ENCODE results near the gene MCC.

MCC gene

DNA sequence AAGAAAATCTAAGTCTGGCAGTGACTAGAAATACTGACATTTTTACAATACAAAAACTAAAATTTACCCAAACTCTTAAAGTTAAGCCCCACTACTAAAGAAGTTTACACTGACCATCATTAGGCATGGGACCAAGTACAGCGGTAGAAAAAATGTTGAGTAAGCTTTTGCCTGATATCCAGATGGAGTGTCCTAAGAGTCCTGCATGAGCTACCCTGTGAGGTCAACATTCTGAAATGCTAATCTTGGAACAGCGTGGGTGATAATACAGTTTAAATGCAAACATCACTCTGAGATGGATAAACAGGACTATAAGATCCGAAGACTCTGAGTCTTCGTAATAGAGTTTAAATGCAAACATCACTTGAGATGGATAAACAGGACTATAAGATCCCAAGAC lies 322.0 kb downstream of the MCC start:
- DNase-seq, result no peak

DNA sequence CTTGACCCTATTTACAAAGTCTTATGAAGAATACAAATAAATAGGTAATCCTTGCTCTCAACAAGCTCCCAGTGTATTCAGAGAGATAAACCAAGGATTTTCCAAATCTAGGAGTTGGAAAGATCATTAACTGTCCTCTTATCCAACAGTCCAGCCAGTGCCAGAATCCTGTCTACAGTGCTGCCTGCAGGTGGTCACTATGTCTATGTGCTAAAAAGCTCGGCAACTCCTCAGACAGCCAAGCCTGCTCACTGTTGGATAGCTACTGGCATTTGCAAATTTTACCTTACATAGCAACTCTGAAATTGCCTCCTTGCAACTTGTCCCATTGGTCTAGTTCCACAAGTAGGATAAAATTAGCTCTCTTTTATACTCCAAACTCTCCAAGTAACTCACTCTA lies 324.2 kb downstream of the MCC start:
- no peak for DNase-seq

DNA sequence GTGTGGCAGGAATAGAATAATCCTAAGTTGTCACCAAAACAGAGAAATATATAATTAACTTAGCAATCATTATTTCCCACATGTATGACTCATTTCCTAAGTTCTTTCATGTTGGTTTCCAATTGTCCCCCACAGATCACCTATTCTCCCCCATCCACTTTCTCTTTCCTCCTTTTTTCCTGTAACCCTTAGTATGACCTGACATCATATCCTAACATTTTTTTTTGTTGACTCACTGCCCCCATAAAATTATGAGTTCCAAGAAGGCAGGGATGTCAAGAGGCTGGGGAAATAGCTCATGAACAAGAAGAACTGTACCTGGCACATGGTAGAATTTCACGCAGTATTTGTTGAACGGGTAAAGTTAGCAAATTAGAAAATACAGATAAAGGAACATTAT lies 324.9 kb downstream of the MCC start:
- DNase-seq, result no peak

DNA sequence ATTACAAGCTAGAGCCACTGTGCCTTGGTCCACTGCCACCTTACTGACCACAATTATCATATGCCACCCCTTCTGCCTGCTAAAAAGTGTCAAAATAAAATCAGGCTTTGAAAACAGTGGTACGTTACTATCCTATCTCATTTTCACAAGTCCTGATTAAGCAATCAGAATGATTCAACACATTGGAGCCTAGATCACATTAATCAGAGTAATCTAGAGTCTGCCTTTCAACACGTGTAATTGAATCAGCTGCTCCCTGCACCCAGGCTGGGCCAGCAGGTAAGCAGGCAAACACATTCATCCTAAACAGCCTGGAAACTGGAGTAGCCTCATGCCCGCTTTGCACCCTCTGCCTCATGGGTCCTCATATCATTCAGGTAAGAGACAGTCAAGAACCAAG lies 325.5 kb downstream of the MCC start:
- DNase-seq, result no peak

DNA sequence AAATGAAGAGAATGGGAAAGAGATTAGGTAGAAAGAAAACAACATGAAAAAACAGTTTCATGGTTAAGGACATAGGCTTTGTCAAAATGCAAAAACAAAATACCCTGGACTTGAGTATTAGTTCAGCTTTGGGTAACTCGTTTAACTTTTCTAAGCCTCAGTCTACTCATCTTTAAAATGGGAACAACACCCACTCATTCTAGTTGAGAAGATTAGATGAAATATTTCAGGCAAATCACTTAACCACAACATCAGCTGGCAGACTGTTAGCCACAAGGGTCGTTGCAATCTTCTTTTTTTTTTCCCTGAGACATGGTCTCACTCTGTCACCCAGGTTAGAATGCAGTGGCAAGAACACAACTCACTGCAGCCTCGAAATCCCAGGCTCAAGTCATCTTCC lies 326.0 kb downstream of the MCC start:
- no peak for DNase-seq

DNA sequence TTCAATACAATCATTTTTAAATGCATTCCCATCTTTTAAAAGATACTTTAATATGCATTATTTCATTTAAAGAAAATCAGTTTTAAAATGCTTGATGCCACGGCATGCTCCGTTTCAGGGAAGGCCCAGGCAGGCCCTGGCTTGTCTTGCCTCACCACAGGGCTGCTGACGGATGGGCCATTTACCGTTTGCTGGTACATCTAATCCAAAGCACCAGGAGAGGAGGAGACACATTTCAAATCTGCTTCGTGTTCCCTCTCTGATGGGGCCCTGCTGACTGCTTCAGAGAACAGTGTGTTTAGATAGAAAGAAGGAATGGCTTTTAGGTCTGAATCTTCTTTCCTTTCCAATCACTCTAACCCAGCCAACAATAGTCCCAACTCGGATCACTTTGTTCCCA lies 326.4 kb downstream of the MCC start:
- no peak for DNase-seq

DNA sequence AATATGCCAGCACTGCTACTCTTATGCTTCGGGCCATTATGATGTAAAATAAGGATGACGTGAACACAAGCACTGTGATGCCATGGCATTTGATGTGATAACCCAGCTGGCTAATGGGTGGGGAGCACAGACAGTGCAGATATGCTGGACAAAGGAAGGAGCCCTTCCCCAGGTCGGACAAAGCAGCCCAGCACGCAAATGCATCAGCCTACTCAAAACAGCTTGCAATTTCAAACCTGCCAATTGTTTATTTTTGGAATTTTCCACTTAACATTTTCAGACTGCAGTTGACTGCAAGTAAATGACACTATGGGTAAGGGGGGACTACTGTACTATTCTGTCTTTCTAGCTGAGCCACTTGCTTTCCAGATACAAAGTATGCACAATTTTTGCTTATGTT lies 330.4 kb downstream of the MCC start:
- DNase-seq, result no peak

DNA sequence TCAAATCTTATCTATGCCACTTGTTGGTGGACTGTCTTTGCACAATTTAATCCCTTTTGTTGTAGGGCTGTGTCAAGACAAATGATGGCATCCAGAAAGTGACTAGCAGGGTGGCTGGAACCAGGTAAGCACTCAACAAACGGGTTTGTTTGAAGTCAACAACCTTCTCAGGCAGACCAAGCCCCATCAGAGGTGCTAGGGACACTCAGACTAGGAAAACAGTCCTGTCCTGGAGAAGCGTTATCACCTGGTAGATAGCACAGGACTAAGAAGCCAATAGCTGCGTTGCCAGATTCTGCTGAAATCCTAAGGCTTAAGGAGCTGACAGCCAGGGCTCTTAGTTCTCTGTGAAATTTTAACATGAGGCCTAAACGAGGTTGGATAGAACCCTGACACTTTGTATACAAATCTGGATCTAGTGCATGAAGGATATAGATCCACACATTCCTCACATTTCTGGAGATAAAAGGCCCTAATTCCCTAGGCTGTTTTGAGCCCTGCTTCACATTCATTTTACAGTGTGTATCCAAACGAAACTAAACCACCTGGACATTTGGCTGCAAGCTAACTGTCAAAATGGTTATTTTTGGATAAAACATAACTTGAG lies 331.9 kb downstream of the MCC start:
- DNase-seq, result no peak

DNA sequence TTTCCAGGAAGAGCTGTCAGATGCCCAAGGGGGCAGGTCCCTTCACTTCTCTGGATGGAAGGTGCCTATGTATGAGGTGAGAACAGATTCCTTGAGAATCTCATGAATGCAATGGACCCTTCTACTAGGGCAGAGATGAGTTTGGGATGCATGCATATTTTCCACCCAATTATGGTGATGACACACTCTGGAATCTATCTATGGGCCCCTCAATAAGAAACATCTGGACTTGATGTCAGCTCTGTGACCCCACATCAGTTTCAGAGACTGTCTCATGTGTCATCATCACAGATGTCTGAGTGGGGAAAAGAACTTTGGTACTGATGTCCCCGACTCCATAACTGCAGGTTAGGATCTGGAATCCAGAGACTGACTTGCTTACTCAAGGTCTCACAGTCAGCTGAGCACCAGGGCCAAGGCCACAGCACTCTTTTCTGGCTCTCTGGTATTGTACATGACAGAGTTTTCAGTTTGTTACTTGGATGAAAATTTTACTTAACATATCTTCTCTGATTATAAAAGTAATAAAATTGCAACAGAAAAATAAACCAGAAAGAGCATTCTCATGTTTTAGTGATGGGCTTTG lies 334.6 kb downstream of the MCC start:
- no peak for DNase-seq

DNA sequence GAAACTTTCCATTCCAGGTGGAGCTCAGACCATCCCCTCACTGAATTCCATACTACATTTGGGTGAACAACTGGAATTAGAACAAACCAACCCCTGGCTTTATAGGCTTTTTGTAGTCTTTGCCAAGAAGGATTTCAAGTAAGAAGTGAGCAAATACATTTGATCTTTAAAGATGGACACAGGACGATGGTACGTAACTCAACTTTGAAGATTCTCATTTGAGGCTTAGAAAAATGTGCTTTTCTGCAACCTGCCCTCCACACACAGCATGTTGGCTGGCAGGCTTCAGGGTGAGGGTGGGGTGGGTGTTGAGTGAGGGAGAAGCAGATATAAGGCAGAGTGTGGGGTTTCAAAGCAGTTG lies 335.9 kb downstream of the MCC start:
- DNase-seq, result no peak

DNA sequence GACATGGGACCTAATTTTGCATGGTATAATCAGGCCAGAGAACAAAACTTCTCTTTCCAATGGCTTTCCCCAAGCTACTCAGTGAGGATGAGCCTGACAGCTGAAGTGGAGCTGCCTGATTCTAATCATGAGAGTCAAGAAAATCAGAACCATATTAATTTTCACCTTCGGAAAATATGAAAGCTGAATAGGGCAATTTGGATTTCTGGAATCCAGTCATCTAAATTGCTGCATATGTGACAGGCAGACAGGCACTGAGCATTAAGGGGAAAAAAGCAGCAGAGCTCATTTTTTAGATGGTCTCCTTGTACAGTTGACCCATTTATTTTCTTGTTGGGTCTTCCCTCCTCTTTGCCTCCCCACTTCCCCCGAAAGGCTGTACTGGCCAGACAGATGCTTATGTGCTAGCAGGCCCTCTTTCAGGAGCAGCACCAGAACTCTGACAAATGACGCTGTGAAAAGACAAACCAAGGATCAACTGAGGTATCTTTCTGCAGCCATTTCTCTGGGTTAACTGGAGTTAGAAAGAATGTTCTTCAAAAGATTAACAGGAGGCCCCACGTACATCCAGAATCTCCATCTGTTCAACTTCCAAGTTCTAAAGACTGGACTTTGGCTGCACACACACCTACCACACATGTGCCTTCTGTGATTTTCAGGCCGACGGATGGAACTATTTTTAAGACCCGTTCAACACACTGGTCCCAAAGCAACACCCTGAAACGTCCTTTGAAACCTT lies 336.4 kb downstream of the MCC start:
- no peak for DNase-seq

DNA sequence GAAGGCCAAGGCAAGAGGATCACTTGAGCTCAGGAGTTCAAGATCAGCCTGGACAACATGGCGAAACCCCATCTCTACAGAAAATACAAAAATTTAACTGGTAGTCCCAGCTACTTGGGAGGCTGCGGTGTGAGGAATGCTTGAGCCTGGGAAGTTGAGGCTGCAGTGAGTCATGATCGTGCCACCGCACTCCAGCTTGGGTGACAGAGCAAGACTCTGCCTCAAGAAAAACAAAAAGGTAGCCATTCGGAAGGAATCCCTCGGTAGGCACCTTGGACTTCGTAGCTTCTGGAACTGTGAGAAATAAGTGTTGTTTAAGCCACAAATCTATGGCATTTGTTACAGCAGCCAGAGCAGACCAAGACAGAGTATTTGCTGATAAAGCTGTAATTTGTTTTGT lies 337.4 kb downstream of the MCC start:
- no peak for DNase-seq

DNA sequence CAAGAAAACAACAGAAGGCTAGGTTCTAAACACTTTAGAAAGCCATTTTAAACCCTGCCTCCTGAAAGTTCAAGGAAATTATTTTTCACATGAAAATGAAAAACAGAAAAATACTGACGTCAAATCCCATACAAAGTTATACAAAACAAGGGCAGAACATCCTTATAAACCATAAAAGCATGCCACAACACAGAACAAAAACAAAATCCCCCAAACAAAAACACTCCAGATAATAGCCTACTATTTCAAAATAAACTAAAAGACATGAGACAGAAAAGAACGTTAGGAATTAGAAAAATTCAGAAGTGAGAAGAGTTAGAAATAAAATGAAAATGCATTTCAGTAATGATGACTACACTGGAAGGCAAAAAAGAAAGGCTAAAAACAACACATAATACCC lies 338.0 kb downstream of the MCC start:
- DNase-seq, result no peak

DNA sequence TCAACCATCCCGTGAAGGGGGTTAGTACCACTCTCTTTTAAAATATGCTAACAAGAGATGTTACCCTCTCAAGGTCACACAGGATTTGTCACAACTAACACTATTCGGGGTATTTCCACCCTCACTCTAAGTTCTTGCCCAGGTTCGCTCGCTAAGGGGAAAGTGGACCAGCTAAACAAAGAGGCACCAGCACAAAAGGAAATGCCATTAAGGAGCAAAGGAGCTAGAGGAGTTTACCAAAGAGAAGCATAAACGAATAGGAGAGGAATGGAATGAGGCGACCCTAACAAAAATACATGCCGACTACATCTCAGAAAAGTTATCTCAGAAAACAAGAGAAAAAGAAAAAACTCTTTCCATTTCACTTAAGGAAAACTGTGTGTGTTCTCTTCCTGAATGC lies 340.7 kb downstream of the MCC start:
- DNase-seq, result no peak

DNA sequence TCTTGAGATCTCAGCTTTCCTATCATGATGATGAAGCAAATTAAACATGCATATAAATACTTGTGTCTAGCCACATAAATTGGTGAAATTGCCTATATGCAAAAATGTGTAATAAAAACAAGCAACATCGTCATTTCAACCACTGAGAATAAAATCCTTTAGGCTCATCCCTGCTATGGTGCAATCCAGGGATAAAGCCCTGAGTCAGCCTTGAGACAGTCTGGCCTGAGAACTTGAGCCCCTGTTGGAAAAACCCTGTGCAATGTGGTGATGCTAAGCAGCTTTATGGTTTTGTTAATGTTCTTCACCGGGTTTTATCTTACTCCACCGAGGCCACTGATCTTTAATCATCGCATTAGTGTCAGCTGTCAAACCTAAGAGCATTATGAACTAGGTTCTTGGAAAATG lies 341.1 kb downstream of the MCC start:
- DNase-seq, result no peak

DNA sequence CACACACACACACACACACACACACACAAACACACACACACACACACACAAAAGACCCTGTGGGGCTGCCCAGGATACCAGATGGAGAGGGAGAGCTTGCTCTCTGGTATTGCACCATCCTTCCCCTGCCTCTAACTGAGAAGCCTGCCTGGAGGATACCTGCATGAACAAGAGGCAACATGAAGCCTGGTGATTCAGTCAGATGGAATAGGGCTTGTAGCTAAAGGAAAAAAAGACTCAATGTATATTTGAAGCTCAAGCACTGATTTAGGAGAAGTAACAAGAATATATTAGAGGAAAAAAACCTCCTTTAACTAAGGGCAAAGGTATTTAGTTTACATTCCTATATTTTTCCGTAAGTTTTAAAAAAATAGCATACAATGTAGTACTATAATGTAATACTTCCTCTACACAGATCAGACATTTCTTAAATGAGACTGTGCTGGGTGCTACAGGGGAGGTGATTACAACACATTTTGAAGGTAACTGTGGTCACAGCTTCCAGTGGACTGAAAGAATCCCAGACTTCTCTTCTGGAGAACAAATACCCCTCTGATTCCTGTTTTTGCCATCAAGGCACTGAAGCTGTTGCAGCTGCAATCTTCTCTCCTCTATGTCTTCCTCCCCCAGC lies 342.4 kb downstream of the MCC start:
- DNase-seq, result no peak

DNA sequence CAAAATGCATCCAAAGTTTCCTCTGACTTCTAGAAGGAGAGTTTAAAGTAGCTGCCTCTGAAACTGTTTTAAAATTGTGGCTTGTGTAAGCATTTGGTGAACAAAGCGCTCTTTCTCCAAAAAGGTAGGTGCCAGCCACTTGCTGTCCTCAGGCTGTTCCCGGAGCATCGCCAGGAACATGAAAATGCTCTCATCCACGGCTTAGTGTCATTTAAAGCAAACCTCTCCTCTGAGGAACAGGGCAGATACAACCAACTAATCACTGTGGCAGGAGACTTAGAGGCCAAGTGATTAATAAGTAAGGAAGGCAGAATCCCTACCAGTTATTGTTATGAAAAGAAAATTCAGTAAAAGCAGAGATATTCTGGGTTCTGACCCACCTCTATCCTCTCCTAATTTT lies 346.1 kb downstream of the MCC start:
- no peak for DNase-seq

DNA sequence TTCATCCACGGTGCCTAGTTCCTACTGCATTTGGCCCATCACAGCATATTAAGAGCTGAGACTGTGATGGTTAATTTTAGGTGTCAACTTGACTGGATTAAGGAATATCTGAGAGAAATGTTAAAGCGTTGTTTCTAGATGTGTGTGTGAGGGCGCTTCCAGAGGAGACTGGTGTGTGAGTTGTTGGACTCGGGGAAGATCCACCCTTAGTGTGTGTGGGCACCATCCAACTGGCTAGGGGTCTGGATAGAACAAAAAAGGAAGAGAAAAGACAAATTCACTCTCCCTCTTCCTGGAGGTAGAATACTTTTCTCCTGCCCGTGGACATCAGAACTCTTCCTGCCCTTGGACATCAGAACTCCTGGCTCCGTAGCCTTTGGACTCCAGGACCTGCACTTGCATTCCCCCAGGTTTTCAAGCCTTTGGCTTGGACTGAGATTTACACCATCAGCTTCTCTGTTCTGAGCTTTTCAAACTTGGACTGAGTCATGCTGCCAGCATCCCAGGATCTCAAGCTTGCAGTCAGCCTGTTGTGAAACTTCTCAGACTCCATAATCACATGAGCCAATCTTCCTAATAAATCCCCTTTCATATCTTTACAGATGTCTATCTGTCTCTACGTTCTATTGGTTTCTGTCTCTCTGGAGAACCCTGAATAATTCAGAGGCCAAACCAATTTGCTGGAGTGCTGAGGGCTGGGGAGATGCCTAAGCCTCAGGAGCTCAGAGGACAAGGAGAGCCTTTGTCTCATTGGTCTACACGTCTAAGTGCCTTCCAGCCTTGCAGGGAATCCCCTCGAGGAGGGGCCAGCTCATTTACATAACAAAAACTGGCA lies 347.2 kb downstream of the MCC start:
- DNase-seq, result no peak

DNA sequence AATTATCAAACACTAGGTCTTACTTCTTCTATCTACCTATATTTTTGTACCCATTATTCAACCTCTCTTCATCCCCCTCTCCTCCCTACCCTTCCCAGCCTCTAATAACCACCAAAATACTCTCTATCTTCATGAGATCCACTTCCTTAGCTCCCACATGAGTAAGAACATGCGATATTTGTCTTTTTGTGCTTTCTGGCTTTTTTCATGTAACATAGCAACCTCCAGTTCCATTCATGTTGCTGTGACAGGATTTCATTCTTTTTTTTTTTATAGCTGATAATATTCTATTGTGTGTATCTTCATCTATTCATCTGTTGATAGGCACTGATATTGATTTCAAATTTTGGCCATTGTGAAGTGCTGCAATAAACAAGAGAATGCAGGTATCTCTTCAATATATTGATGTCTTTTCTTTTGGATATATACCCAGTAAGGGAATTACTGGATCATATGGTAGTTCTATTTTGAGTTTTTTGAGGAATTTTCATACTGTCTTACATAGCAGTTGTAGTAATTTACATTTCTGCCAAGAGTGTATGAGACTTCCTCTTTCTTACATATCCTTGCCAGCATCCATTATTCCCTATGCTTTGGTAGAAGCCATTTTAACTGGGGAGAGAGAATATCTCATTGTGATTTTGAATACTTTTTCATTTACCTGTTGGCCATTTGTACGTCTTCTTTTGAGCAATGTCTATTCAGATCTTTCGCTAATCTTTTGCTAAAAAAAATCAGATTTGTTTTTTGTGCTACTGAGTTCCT lies 354.9 kb downstream of the MCC start:
- DNase-seq, result no peak

DNA sequence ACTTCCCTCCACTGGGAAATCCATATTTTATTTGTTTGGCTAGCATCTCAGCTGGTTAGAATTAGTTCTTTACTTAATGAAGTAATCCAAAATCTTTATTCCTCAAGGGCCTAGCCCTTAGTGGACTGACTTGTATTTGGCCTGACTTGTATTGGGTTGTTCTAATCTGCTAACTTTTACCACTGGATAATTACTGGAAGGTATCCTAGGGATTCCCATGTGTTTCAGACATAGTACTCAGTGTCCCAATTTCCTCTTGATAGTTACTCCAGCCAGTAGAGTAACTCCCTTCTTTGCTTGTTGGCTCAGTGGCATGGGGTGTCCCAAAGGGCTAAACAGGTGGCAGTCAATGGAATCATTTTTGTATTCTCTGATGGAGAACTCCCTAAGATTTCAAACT lies 355.7 kb downstream of the MCC start:
- DNase-seq, result no peak

DNA sequence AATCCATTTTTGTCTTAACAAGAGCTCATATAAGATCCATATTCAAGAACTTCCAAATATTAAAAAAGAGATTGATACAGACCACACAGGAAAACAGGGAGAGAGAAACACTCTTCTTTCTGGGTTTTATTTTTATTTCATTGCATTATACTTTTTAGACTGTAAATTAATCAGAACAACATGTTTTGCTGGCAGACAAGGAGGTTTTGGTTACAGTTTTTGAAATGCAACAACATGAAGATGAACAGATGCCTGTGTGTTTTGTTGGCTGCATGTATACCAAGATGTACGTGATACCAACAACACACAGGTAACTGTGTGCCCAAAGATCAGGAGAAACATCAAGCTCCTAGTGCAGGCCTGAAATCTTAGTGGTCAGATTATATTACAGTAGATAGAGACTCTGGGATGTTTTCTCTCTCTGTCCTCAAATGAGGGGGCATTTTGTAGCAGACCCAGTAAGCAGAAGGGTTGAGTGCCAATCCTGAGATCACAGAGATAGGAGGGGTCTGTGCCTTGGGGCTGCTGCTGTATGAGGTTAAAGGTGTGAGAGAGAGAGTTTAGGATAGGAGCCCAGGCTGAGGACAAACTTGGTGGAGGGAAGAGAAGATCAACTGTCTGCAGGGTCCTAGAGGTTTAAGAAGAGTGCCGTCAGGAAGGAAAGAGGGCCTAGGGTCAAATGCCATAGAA lies 359.5 kb downstream of the MCC start:
- DNase-seq, result no peak

DNA sequence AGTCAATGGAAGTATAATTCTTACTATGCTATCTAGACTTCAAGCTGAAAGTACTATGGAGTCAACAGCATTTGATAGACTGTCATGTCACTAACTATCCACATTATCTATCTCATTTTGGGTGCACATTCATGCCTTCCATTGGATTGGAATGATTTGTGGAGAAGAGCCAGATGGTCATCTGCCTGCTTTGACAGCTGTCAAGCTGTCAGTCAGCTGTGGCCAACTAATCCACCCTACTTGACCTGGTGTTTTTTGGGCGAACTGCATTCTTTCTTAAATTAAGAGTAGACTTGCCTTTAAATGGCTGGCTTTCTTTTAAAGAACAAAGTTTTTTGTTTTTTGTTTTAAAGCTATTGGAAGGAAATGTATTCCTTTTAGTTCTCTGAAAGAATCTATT lies 360.2 kb downstream of the MCC start:
- DNase-seq, result no peak
